ENCODE measurements around the gene MTHFD2L.
"Not testable (repeated sequence)": the region's sequence is repeated elsewhere in the genome, so short reads cannot be mapped to it uniquely, and the experiment has no call there.

The MTHFD2L gene

GRCh38 chr4:74197080-74197479 lies 39.2 kb downstream of the MTHFD2L start:
- DNase-seq (ENCODE audit: low read depth): no peak
- no peak overlapping the region for H3K4me3 ChIP-seq (ENCODE audit: control insufficient read depth, low read depth, low read length)
- TF ChIP-seq, protein P1, sequence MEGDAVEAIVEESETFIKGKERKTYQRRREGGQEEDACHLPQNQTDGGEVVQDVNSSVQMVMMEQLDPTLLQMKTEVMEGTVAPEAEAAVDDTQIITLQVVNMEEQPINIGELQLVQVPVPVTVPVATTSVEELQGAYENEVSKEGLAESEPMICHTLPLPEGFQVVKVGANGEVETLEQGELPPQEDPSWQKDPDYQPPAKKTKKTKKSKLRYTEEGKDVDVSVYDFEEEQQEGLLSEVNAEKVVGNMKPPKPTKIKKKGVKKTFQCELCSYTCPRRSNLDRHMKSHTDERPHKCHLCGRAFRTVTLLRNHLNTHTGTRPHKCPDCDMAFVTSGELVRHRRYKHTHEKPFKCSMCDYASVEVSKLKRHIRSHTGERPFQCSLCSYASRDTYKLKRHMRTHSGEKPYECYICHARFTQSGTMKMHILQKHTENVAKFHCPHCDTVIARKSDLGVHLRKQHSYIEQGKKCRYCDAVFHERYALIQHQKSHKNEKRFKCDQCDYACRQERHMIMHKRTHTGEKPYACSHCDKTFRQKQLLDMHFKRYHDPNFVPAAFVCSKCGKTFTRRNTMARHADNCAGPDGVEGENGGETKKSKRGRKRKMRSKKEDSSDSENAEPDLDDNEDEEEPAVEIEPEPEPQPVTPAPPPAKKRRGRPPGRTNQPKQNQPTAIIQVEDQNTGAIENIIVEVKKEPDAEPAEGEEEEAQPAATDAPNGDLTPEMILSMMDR (conservative IDR thresholded peaks at IDR 0.05; ENCODE audit: control insufficient read depth, insufficient read depth, low read depth, low read length): no peak

GRCh38 chr4:74202062-74202586 lies 44.2 kb downstream of the MTHFD2L start:
- TF ChIP-seq, protein P1 (conservative IDR thresholded peaks at IDR 0.05; ENCODE audit: control insufficient read depth, insufficient read depth, low read depth, low read length): no peak
- DNase-seq (ENCODE audit: low read depth): no peak
- H3K4me3 ChIP-seq (ENCODE audit: control insufficient read depth, low read depth, low read length): no peak overlapping the region

DNA sequence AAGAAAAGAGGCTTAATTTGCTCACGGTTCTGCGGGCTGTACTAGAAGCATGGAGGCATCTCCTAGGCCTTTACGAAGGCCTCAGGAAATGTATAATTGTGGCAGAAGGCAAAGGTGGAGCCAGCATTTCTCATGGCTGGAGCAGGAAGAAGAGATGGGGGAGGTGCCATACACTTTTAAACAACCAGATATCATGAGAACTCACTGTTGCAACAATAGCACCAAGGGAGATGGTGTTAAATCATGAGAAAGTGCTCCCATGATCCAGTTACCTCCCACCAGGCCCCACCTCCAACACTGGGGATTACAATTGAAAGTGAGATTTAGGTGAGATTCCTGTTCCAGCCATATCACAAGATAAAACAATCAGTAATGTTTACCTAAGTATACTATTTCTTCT lies 45.5 kb downstream of the MTHFD2L start:
- DNase-seq (ENCODE audit: low read depth): no peak
- TF ChIP-seq, protein P1 (conservative IDR thresholded peaks at IDR 0.05; ENCODE audit: control insufficient read depth, insufficient read depth, low read depth, low read length): no peak
- H3K4me3 ChIP-seq (ENCODE audit: control insufficient read depth, low read depth, low read length): no peak overlapping the region

GRCh38 chr4:74205046-74205445 lies 47.1 kb downstream of the MTHFD2L start:
- no peak overlapping the region for H3K4me3 ChIP-seq (ENCODE audit: control insufficient read depth, low read depth, low read length)
- no peak for DNase-seq (ENCODE audit: low read depth)
- TF ChIP-seq, protein P1 (conservative IDR thresholded peaks at IDR 0.05; ENCODE audit: control insufficient read depth, insufficient read depth, low read depth, low read length): no peak

- TF ChIP-seq, protein P1 (conservative IDR thresholded peaks at IDR 0.05; ENCODE audit: control insufficient read depth, insufficient read depth, low read depth, low read length): no peak
- H3K4me3 ChIP-seq (ENCODE audit: control insufficient read depth, low read depth, low read length): no peak overlapping the region
- DNase-seq (ENCODE audit: low read depth): no peak
Measured at GRCh38 chr4:74205559-74205958, 47.6 kb downstream of the MTHFD2L start.

- TF ChIP-seq, protein P1 (conservative IDR thresholded peaks at IDR 0.05; ENCODE audit: control insufficient read depth, insufficient read depth, low read depth, low read length): no peak
- DNase-seq (ENCODE audit: low read depth): no peak
- H3K4me3 ChIP-seq (ENCODE audit: control insufficient read depth, low read depth, low read length): no peak overlapping the region
Measured at GRCh38 chr4:74206088-74206825, 48.3 kb downstream of the MTHFD2L start.

DNA sequence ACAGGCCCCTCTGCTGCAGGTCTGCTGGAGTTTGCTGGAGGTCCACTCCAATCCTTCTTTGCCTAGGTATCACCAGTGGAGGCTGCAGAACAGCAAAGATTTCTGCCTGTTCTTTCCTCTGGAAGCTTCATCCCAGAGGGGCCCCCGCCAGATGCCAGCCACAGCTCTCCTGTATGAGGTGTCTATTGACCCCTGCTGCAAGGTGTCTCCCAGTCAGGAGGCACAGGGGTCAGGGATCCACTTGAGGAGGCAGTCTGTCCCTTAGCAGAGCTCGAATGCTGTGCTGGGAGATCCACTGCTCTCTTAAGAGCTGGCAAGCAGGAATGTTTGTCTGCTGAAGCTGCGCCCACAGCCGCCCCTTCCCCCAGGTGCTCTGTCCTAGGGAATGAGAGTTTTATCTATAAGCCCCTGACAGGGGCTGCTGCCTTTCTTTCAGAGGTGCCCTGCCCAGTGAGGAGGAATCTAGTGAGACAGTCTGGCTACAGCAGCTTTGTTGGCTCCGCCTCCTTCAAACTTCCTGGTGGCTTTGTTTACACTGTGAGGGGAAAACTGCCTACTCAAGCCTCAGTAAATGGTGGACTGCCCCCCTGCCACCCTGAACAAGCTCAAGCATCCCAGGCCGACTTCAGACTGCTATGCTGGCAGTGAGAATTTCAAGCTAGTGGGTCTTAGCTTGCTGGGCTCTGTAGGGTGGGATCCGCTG lies 56.7 kb downstream of the MTHFD2L start:
- H3K4me3 ChIP-seq (ENCODE audit: control insufficient read depth, low read depth, low read length); DNase-seq (ENCODE audit: low read depth): not testable (repeated sequence)

GRCh38 chr4:74215236-74215635 lies 57.3 kb downstream of the MTHFD2L start:
- not testable (repeated sequence) for DNase-seq (ENCODE audit: low read depth); H3K4me3 ChIP-seq (ENCODE audit: control insufficient read depth, low read depth, low read length)
